GM12878 (cell line): ENCODE data around the gene CSMD2. TPM values are rescaled to one million over a fixed set of nuclear protein-coding genes. Genes with fewer than 3 reads are reported as not detected.

ENCODE experiments used
- ATAC-seq: fragments of 200-7000 bp; cut with Tn5 transposase; 3 replicates; pipeline ENCODE4 v1.9.1; 2020; ENCODE audit warnings: mild to moderate bottlenecking, moderate library complexity
- BruUV-seq: library from RNA; stranded (reverse); fragments of 400-500 nt; replicated peaks from 2 replicates; lab custom pipeline; 2021; lab: Mats Ljungman, UMichigan
- CTCF ChIA-PET: fragments of 300-600 bp; sonication (Branson Sonifier 250); formaldehyde crosslinking; extraction: SDS; loops from one replicate; lab custom pipeline; 2021; ENCODE audit warnings: inconsistent platforms; lab: Yijun Ruan, JAX
- POLR2A ChIA-PET: fragments of 350-600 bp; formaldehyde crosslinking; extraction: SDS; loops from one replicate; lab custom pipeline; 2021; ENCODE audit warnings: inconsistent platforms; lab: Charles Lee
- RAD21 ChIA-PET: fragments of 300-600 bp; sonication (Branson Sonifier 250); formaldehyde crosslinking; loops from one replicate; lab custom pipeline; 2023; ENCODE audit warnings: antibody characterized with exemption; ENCODE audit not compliant: unreplicated experiment; lab: Charles Lee
- SMC1A ChIA-PET: fragments of 300-600 bp; sonication (Branson Sonifier 250); formaldehyde crosslinking; loops from one replicate; lab custom pipeline; 2023; ENCODE audit not compliant: unreplicated experiment, uncharacterized antibody; lab: Charles Lee
- DNase-seq: peaks from one replicate; pipeline ENCODE4 v3.0.0-alpha.2; 2011; ENCODE audit warnings: low read depth, low spot score
- FAIRE-seq: peaks from 3 replicates; lab custom pipeline; 2011; peaks lifted over from hg19 to GRCh38; lab: Jason Lieb, UNC
- H2AFZ ChIP-seq: 2 replicates; pipeline ENCODE4 v1.6.0; 2011; ENCODE audit warnings: low read depth, low read length, control low read depth; ENCODE audit not compliant: control insufficient read depth
- H3K27ac ChIP-seq: 2 replicates; pipeline ENCODE4 v1.5.1; 2011; ENCODE audit warnings: control low read depth; ENCODE audit not compliant: control insufficient read depth, insufficient read depth
- H3K27me3 ChIP-seq, 2 experiments: replicated peaks in 1 of 2; 2 replicates each; pipeline versions ENCODE4 v1.6.0 to v1.6.1; 2011; ENCODE audit warnings: low read length in 1 of 2; ENCODE audit not compliant: control insufficient read depth in 2 of 2, insufficient read depth in 2 of 2
- H3K36me3 ChIP-seq, 2 experiments: 2 replicates each; pipeline ENCODE4 v1.5.1; 2011; ENCODE audit warnings: low read length in 1 of 2; ENCODE audit not compliant: control insufficient read depth in 2 of 2, insufficient read depth in 2 of 2
- H3K4me1 ChIP-seq: 2 replicates; pipeline ENCODE4 v1.6.1; 2011; ENCODE audit warnings: mild to moderate bottlenecking, low read length, moderate library complexity, mixed read lengths; ENCODE audit not compliant: control insufficient read depth, insufficient read depth
- H3K4me2 ChIP-seq: 2 replicates; pipeline ENCODE4 v1.6.0; 2011; ENCODE audit warnings: control low read depth; ENCODE audit not compliant: control insufficient read depth, insufficient read depth
- H3K4me3 ChIP-seq: fragments of 200-600 bp; sonication (generic); 2 replicates; pipeline ENCODE4 v1.5.1; 2016
- H3K79me2 ChIP-seq: 2 replicates; pipeline ENCODE4 v1.6.0; 2011; ENCODE audit warnings: low read length; ENCODE audit not compliant: control insufficient read depth, insufficient read depth
- H3K9ac ChIP-seq: 2 replicates; pipeline ENCODE4 v1.8.0; 2011; ENCODE audit warnings: low read length, control low read depth, mixed read lengths; ENCODE audit not compliant: control insufficient read depth, insufficient read depth
- H3K9me3 ChIP-seq: replicated peaks from 3 replicates; pipeline ENCODE4 v1.5.1; 2011; ENCODE audit warnings: mild to moderate bottlenecking, low read length; ENCODE audit not compliant: control insufficient read depth, insufficient read depth
- H4K20me1 ChIP-seq: 2 replicates; pipeline ENCODE4 v1.6.0; 2011; ENCODE audit not compliant: control insufficient read depth, insufficient read depth
- CBFB ChIP-seq: IDR thresholded peaks from 2 replicates; pipeline ENCODE4 v1.6.1; 2016; ENCODE audit warnings: antibody characterized with exemption, low read depth
- CBX5 ChIP-seq: sonication (generic); IDR thresholded peaks from 2 replicates; pipeline ENCODE4 v1.6.1; 2016; ENCODE audit warnings: low read depth, moderate library complexity, mild to moderate bottlenecking, inconsistent platforms
- DPF2 ChIP-seq: fragments of 450-650 bp; IDR thresholded peaks from 2 replicates; pipeline ENCODE4 v1.6.1; 2017; ENCODE audit warnings: mild to moderate bottlenecking
- EED ChIP-seq: sonication (generic); IDR thresholded peaks from 2 replicates; pipeline ENCODE4 v1.6.1; 2016; ENCODE audit warnings: antibody characterized with exemption, low read depth
- MTA3 ChIP-seq: IDR thresholded peaks from 2 replicates; pipeline ENCODE4 v1.6.1; 2012; ENCODE audit warnings: low read length, inconsistent platforms, borderline replicate concordance
- NFXL1 ChIP-seq: fragments of 450-650 bp; IDR thresholded peaks from 2 replicates; pipeline ENCODE4 v1.6.1; 2017; ENCODE audit warnings: antibody characterized with exemption, mild to moderate bottlenecking, borderline replicate concordance
- NFYA ChIP-seq: IDR thresholded peaks from 2 replicates; pipeline ENCODE4 v1.6.1; 2011; ENCODE audit warnings: low read depth, mild to moderate bottlenecking, low read length, improper control_type of control experiment, borderline replicate concordance
- NR2C1 ChIP-seq: fragments of 450-650 bp; IDR thresholded peaks from 2 replicates; pipeline ENCODE4 v1.6.1; 2017; ENCODE audit warnings: antibody characterized with exemption, mild to moderate bottlenecking, moderate library complexity
- TCF3 ChIP-seq: IDR thresholded peaks from 2 replicates; pipeline ENCODE4 v1.6.1; 2012; ENCODE audit warnings: low read depth, mild to moderate bottlenecking, low read length, borderline replicate concordance; ENCODE audit not compliant: insufficient read depth
- YBX1 ChIP-seq: fragments of 450-650 bp; IDR thresholded peaks from 2 replicates; pipeline ENCODE4 v1.6.1; 2016; ENCODE audit warnings: antibody characterized with exemption
- ZBTB40 ChIP-seq: fragments of 450-650 bp; IDR thresholded peaks from 2 replicates; pipeline ENCODE4 v1.6.1; 2016; ENCODE audit warnings: mild to moderate bottlenecking, moderate library complexity, borderline replicate concordance
- ZNF217 ChIP-seq: fragments of 450-650 bp; IDR thresholded peaks from 2 replicates; pipeline ENCODE4 v1.6.1; 2017; ENCODE audit warnings: antibody characterized with exemption, mild to moderate bottlenecking
- ZSCAN29 ChIP-seq: fragments of 450-650 bp; IDR thresholded peaks from 2 replicates; pipeline ENCODE4 v1.6.1; 2017; ENCODE audit warnings: mild to moderate bottlenecking, moderate library complexity
- WGBS: methylation state at CpG from one replicate; pipeline ENCODE4 v1.1.6; 2016; ENCODE audit warnings: low lambda C conversion rate; ENCODE audit not compliant: insufficient replicate concordance, insufficient coverage; ENCODE audit errors: missing lambda C conversion rate; 5-methylcytosine and 5-hydroxymethylcytosine counted together
- in situ Hi-C: fragments of 300-500 bp; cut with MboI; formaldehyde crosslinking; loops from 9 replicates; pipeline ENCODE4 v1.14.3; 2018; ENCODE audit warnings: mixed read lengths
- intact Hi-C: fragments of 100-400 bp; cut with micrococcal nuclease; formaldehyde crosslinking; loops from one replicate; pipeline ENCODE4 v1.14.2; 2022; ENCODE audit not compliant: unreplicated experiment
- polyA plus RNA-seq, 11 experiments: library from polyadenylated mRNA; depleted of rRNA in 4 of 11; unstranded in 6 of 11; stranded (reverse) in 5 of 11; fragments of >200 nt; fragmentation: Nextera tagmentation in 4 of 11; fragmentation: Illumina TruSeq in 1 of 11; extraction: Ambion mirVana in 4 of 11; extraction: Trizol in 1 of 11; gene quantifications; 1 replicate in 1 of 11; 2 replicates in 10 of 11; pipeline versions ENCODE4 v1.2.1 to v1.2.3, GENCODE V29; 2011 to 2016; ENCODE audit warnings: inconsistent platforms in 2 of 11, missing spikeins in 2 of 11, low read depth in 1 of 11
- total RNA-seq, 4 experiments: library from RNA; depleted of rRNA in 3 of 4; stranded (reverse); fragments of >200 nt in 3 of 4; fragmentation: Illumina TruSeq in 1 of 4; extraction: Trizol in 1 of 4; gene quantifications; 2 replicates each; pipeline versions ENCODE4 v1.2.1 to v1.2.3, GENCODE V29; 2013 to 2021

The CSMD2 gene
- total and polyA plus RNA-seq, 10 of the 15 experiments (the other 5 are each of a cell fraction or from before 2014, with no cell fraction given): under 0.01 TPM; not detected in 9

DNA sequence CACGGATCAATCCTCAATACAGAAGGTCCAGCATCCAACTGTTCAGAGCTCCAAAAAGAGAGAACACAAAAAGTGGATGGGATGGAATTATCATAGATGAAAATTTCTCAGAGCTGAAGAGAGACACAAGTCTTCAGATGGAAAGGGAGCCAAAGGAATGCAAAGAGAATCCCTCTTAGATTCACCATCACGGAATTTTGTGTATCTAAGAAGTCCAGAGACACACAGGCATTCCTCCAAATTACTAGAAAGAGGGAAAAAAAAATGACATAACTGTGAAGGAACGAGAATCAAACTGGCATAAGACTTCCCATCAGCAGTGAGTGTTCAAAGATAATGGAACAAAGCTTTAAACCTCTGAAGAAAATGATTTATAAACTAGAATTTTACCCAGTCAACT lies 591.4 kb downstream of the CSMD2 start:
- no peak overlapping the region for H2AFZ ChIP-seq
- in situ Hi-C loops: no loop called here
- no peak for DNase-seq
- ATAC-seq: no peak
- no peaks in the 10 kb centered on the region; a peak in 1 of 4 replicates for H3K27me3 ChIP-seq
- H3K27ac ChIP-seq: no peak overlapping the region
- no peak overlapping the region for H3K4me3 ChIP-seq
- no peaks in the 10 kb centered on the region for H4K20me1 ChIP-seq
- no TSS peak for BruUV-seq
- RAD21 ChIA-PET: no interaction called here
- POLR2A ChIA-PET: no interaction called here
- H3K4me1 ChIP-seq: no peaks in the 10 kb centered on the region
- intact Hi-C loops: no loop called here
- WGBS: 3% methylated on average over 3 of the region's 3 CpGs
- H3K9me3 ChIP-seq: no peaks in the 10 kb centered on the region
- CTCF ChIA-PET: no interaction called here
- SMC1A ChIA-PET: no interaction called here
- H3K36me3 ChIP-seq: no peaks in the 10 kb centered on the region
- H3K9ac ChIP-seq: no peak overlapping the region
- H3K4me2 ChIP-seq: no peak overlapping the region
- H3K79me2 ChIP-seq: no peaks in the 10 kb centered on the region
- TF ChIP-seq DPF2 (no peak), CBFB (no peak), EED (no peak), YBX1 (no peak), ZSCAN29 (no peak), TCF3 (no peak), NFYA (no peak), NFXL1 (no peak), MTA3 (no peak), CBX5 (no peak), ZNF217 (no peak), NR2C1 (no peak), ZBTB40 (no peak)
- FAIRE-seq: no peak
